Muscle of leg (tissue), 11 donors: ENCODE data around the gene METTL4. TPM values are rescaled to one million over a fixed set of nuclear protein-coding genes. Genes with fewer than 3 reads are reported as not detected.

ENCODE experiments used
- DNase-seq: peaks from one replicate; pipeline ENCODE4 v3.0.0; 2013
- H3K27ac ChIP-seq: one replicate; pipeline ENCODE4 v1.5.1; 2013; ENCODE audit warnings: mild to moderate bottlenecking, low read length, control low read depth
- H3K27me3 ChIP-seq: one replicate; pipeline ENCODE4 v1.6.1; 2013; ENCODE audit warnings: low read length; ENCODE audit not compliant: control insufficient read depth, insufficient read depth
- H3K36me3 ChIP-seq: one replicate; pipeline ENCODE4 v1.6.1; 2013; ENCODE audit warnings: low read length; ENCODE audit not compliant: control insufficient read depth, insufficient read depth
- H3K4me1 ChIP-seq: one replicate; pipeline ENCODE4 v1.6.1; 2013; ENCODE audit warnings: low read length; ENCODE audit not compliant: control insufficient read depth, insufficient read depth
- H3K4me3 ChIP-seq: one replicate; pipeline ENCODE4 v1.5.1; 2013; ENCODE audit warnings: low read length, control low read depth
- H3K9me3 ChIP-seq: replicated peaks from 2 replicates; pipeline ENCODE4 v1.6.1; 2013; ENCODE audit warnings: low read depth, low read length; ENCODE audit not compliant: control insufficient read depth
- WGBS: methylation state at CpG from one replicate; pipeline ENCODE4 v1.1.5; 2013; ENCODE audit warnings: missing lambda C conversion rate; ENCODE audit not compliant: insufficient coverage; 5-methylcytosine and 5-hydroxymethylcytosine counted together
- polyA plus RNA-seq, 8 donors: library from polyadenylated mRNA; unstranded; fragments of 120-200 nt; gene quantifications; one replicate each; pipeline versions ENCODE4 v1.2.1 to v1.2.3, GENCODE V29; 2013; ENCODE audit warnings: inconsistent platforms in 1 of 8, low replicate concordance in 1 of 8; ENCODE audit not compliant: insufficient read length in 8 of 8, insufficient read depth in 1 of 8
- total RNA-seq: library from RNA; stranded (reverse); fragments of 120-200 nt; gene quantifications from one replicate; pipeline ENCODE4 v1.2.4, GENCODE V29; 2013

Gene METTL4
- total and polyA plus RNA-seq, 9 donors = 7.4 to 14.2 (median 10.6) TPM

DNA sequence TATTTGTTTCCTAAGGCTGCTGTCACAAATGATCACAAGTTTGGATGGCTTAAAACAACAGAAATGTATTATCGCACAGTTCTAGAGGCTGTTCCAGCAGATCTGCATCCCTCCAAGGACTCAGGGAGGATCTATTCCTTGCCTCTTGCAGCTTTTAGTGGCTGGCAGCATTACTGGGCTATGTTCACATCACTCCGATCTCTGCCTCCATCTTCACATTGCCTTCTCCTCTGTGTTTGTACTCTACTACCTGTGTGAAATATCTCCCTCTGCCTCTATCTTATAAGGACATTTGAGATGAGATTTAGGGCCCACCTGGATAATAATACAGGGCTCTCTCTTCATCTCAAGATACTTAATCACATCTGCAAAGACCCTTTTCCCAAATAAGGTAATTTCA lies 19.0 kb upstream of the METTL4 start:
- no peaks in the 10 kb centered on the region for H3K9me3 ChIP-seq
- H3K4me1 ChIP-seq = no peaks in the 10 kb centered on the region
- WGBS = no CpG with 5 or more reads among the region's 2 CpGs
- H3K27me3 ChIP-seq = no peaks in the 10 kb centered on the region
- no peak overlapping the region for H3K27ac ChIP-seq
- H3K4me3 ChIP-seq = no peak overlapping the region
- DNase-seq = no peak
- peaks cover 15% of the 10 kb centered on the region for H3K36me3 ChIP-seq

DNA sequence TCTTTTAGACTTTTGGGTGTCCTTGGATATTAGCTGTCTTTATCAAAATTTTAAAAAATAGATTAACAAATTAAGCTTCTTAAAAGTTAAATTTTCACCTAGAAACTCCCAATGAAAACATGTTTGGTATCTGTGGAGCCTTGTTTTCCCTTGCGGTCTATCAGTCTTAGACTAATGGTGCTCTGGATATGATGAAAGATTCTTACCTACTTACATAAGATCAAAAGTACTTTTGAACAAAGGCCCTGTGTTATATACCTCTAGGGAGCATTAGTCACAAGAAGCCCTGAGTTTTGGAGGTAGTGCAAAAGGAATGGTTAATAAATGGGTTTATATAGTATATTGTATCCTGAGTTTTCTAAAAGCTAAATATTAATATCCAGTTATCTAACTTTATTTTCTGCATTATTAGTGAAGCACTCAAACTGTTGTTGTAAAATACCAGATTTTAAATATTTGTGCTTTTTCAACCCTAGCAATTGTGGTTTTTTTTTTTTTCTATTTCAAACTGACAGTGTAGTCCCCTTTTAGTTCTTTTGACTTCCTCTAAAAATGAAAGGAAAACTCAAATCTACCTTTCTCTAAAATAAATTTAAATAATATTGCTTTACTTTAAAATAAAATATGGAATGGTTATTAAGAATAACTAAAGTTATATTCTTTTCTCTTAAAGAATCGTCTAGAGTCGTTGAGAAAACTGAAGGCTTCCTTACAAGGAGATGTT lies 18.2 kb upstream of the METTL4 start:
- no peak overlapping the region for H3K27ac ChIP-seq
- H3K36me3 ChIP-seq = peaks cover 15% of the 10 kb centered on the region
- no CpG with 5 or more reads among the region's 3 CpGs for WGBS
- no peak for DNase-seq
- no peak overlapping the region for H3K4me3 ChIP-seq
- H3K4me1 ChIP-seq = no peaks in the 10 kb centered on the region
- no peaks in the 10 kb centered on the region for H3K9me3 ChIP-seq
- no peaks in the 10 kb centered on the region for H3K27me3 ChIP-seq

DNA sequence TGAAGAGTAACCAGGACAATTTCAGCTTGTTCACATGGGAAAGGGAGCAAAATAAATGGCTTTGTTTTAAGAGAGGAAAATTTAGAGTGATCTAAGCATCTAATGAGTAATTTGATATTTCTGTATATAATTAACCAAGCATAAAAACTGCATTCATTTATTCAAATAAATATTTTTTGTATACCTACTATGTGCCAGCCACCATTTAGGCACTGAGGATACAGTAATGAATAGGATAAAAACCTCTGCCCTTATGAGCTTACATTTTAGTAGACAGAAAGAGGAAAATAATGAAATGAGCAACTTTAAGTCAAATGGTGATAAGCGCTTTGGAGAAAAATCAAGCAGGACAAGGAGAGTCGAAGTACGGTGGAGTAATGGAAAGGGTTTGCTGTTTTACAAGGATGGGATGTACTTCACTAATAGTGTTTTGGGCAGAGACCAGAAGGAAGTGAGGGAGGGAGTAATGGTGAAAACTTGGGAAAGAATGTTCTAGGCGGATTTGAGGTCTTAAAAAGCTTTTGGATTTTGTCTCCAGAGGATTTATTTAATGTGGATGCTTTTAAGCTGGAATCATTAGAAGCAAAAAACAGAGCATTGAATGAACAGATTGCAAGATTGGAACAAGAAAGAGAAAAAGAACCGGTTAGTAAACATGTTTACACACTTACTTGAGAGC lies 17.5 kb upstream of the METTL4 start:
- Histone ChIP-seq H3K36me3 (peaks cover 15% of the 10 kb centered on the region), H3K4me3 (no peak overlapping the region), H3K27ac (no peak overlapping the region), H3K4me1 (no peaks in the 10 kb centered on the region), H3K27me3 (no peaks in the 10 kb centered on the region), H3K9me3 (no peaks in the 10 kb centered on the region)
- WGBS = 58% methylated on average over 3 of the region's 5 CpGs
- peak; percentile 44 for DNase-seq

DNA sequence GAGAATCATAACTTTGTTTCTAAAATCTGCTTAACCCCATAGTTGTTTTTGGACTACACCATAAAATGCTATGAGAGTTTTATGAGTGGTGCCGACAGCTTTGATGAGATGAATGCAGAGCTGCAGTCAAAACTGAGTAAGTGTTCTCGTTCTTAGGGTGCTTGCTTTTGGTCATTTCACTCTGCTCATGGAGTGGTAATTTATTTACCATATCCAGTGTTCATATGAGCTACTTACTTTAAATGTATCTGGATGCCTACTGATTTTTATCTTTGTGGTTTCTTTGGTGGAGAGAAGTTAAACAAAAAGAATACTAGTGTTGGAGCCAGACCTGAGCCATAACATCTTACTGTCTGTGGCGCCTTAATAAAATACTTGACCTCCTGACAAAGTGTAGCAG lies 16.5 kb upstream of the METTL4 start:
- no CpG with 5 or more reads among the region's 3 CpGs for WGBS
- H3K27me3 ChIP-seq = no peaks in the 10 kb centered on the region
- H3K27ac ChIP-seq = no peak overlapping the region
- no peak overlapping the region for H3K4me3 ChIP-seq
- DNase-seq = no peak
- peaks cover 15% of the 10 kb centered on the region for H3K36me3 ChIP-seq
- no peaks in the 10 kb centered on the region for H3K4me1 ChIP-seq
- H3K9me3 ChIP-seq = no peaks in the 10 kb centered on the region

DNA sequence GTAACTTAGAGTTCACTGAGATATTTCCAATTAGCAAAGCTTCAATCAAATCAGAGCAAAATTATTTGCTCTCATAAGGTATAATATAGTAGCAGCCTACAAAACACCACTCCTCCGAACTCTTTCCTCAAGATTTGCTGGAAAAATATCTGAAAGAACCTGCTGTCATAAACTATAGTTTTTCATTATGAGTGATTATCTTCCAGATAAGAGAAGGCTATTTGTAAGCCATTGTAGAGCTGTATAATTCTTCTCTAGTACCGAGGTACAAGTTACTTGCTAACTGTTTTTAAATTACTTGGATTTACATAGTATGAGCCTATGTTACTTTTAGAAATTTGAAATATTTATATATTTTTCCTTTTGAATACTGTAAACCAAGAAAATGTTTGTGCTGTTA lies 2.1 kb upstream of the METTL4 start:
- H3K4me3 ChIP-seq = no peak overlapping the region
- peaks cover 9% of the 10 kb centered on the region for H3K36me3 ChIP-seq
- H3K27ac ChIP-seq = no peak overlapping the region

DNA sequence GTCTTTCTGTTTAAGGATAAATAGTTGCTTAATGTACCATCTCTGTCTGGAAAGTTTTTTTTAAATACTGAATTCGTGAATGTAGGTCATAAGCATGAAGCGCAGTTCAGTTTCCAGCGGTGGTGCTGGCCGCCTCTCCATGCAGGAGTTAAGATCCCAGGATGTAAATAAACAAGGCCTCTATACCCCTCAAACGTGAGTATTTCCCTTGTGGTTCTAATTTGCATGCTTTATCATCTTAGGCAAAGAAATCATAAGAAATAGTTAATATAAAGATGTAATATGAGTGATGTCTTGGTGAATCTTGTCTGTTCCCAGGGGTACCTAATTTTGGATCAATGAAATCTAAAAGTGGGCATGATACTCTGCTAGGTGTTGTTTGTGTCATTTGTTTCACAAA lies 1.6 kb upstream of the METTL4 start:
- no peaks in the 10 kb centered on the region for H3K9me3 ChIP-seq
- WGBS = no CpG with 5 or more reads among the region's 5 CpGs
- no peak overlapping the region for H3K4me3 ChIP-seq
- H3K27ac ChIP-seq = no peak overlapping the region
- no peak for DNase-seq
- H3K36me3 ChIP-seq = peaks cover 7% of the 10 kb centered on the region
- H3K27me3 ChIP-seq = no peaks in the 10 kb centered on the region
- peaks cover 11% of the 10 kb centered on the region for H3K4me1 ChIP-seq

More for the DNA sequence above, 2.1 kb upstream of the METTL4 start:
- DNase-seq = no peak
- no CpG with 5 or more reads among the region's 2 CpGs for WGBS
- peaks cover 11% of the 10 kb centered on the region for H3K4me1 ChIP-seq
- H3K9me3 ChIP-seq = no peaks in the 10 kb centered on the region
- no peaks in the 10 kb centered on the region for H3K27me3 ChIP-seq

DNA sequence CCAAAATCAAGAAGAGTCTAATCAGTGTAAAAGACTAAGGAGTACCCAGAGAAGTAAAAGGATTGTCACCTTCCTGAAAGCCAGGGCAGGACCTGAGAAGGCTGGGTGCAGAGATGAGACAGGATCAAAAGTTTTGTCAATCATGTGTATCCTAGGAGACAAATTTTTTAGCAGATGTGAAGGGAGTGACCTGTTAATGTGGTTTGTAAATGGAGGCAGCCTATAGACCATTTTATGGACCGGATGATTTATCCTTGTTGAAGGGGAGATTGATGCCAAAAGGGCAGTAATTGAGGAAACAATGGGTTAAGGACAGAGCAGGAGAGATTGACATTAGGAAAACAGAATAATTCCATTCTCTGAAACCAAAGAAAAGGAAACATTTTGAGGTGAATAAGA lies 865 bp upstream of the METTL4 start:
- Histone ChIP-seq H3K4me1 (peaks cover 11% of the 10 kb centered on the region), H3K36me3 (peaks cover 7% of the 10 kb centered on the region), H3K27ac (peak overlapping the region; percentile 95), H3K27me3 (no peaks in the 10 kb centered on the region), H3K4me3 (peak overlapping the region; percentile 76), H3K9me3 (no peaks in the 10 kb centered on the region)
- WGBS = 0% methylated on average over 1 of the region's 1 CpG
- peak; percentile 19 for DNase-seq

DNA sequence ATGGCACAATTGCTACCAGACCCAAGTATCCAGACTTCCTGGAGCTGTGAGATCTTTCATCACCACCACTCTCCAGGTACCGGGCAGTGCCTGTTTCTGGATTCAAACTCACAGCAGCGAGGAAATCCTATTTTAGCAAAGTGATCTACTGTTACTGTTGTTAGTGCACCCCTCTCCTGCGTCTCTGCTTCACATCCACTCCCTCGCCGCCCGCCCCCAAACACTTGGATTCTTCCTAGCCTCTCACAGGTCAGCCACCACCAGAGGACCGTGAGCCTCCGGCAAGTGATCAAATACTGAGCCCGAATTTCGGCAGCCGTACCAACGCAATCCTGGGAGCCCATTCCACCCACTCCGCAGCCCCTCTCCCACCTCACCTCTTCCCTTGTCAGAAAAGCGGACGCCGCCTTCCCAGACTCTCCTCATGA lies 519 bp downstream of the METTL4 start:
- WGBS = 0% methylated on average over 12 of the region's 16 CpGs
- H3K4me3 ChIP-seq = peak overlapping the region; percentile 76
- peaks cover 11% of the 10 kb centered on the region for H3K4me1 ChIP-seq
- peak overlapping the region; percentile 95 for H3K27ac ChIP-seq
- H3K36me3 ChIP-seq = peaks cover 8% of the 10 kb centered on the region
- H3K27me3 ChIP-seq = no peaks in the 10 kb centered on the region
- no peaks in the 10 kb centered on the region for H3K9me3 ChIP-seq
- no peak for DNase-seq

DNA sequence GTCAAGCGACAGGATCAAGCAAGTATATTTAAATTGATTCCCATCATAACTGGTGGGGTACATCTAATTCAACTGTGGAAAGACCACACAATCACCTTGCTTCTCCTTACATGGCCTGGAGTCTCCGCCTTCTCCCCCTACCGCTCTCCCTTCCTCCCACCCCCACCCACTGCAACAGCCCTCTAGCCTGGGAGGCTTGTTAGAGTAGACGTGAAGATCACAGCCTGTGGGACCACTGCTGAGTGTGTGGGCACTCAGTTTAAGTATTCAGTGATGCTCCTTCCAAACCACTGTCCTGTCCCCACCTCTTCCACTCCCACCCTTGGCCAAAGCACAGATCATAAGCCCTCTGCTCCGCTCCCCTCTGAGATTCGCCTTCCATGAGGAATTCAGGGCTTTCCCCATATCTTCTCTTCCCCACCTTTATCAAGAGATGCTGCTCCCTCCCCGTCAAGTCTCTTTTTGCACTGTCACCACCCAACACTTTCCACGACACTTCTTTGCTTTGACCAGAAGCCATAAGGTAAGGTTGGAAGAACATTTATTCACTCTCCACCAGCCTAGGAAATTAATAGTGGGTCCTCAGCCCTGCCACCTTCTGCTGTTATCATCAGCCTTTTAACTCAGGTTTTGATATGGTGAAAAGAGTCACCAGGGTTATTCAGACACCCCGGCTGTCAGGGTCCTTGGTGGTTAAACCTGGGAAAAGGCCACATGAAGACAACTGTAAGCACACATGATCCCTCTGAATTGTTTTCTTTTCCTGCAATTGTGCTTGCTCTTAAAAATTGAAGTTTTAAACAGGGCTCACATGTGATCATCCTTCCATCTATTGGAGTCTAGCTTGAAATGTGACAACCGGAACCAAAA lies 1.7 kb downstream of the METTL4 start:
- peaks cover 2% of the 10 kb centered on the region for H3K36me3 ChIP-seq
- no peaks in the 10 kb centered on the region for H3K9me3 ChIP-seq
- no peaks in the 10 kb centered on the region for H3K27me3 ChIP-seq
- DNase-seq = no peak
- H3K27ac ChIP-seq = no peak overlapping the region
- no peak overlapping the region for H3K4me3 ChIP-seq
- WGBS = 100% methylated on average over 2 of the region's 10 CpGs
- H3K4me1 ChIP-seq = peaks cover 11% of the 10 kb centered on the region

DNA sequence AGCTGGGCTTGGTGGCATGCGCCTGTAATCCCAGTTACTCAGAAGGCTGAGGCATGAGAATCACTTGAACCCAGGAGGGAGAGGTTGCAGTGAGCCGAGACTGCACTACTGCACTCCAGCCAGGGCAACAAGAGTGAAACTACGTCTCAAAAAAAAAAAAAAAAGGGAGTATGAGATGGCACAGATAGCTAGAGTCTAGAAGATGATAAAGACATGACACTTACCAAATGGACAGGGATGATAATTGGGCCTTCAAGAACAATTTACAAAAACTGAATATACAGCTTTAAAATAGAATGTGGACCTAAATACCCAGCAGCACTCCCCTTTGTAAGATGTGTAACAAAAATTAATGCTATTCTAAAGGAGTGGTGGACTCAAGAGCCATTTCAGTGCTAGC lies 2.7 kb downstream of the METTL4 start:
- Histone ChIP-seq H3K27ac (no peak overlapping the region), H3K9me3 (no peaks in the 10 kb centered on the region), H3K4me3 (no peak overlapping the region), H3K36me3 (peaks cover 2% of the 10 kb centered on the region), H3K27me3 (no peaks in the 10 kb centered on the region), H3K4me1 (peaks cover 11% of the 10 kb centered on the region)
- no peak for DNase-seq
- 94% methylated on average over 2 of the region's 3 CpGs for WGBS
